Endodermal cell (in vitro differentiated cells): ENCODE results near the gene ARHGAP26. TPM values are rescaled to one million over a fixed set of nuclear protein-coding genes. Genes with fewer than 3 reads are reported as not detected.

Source experiments
- DNase-seq: peaks from one replicate; pipeline ENCODE4 v3.0.0-alpha.2; 2017
- H3K27ac ChIP-seq: 2 replicates; pipeline ENCODE4 v1.5.1; 2013; ENCODE audit warnings: mild to moderate bottlenecking, low read depth, low read length, moderate library complexity
- H3K27me3 ChIP-seq: 2 replicates; pipeline ENCODE4 v1.6.1; 2013; ENCODE audit warnings: mild to moderate bottlenecking, low read length, moderate library complexity; ENCODE audit not compliant: insufficient read depth, control insufficient read depth, poor library complexity, severe bottlenecking
- H3K36me3 ChIP-seq: 2 replicates; pipeline ENCODE4 v1.7.0; 2013; ENCODE audit warnings: mild to moderate bottlenecking, low read length, moderate library complexity; ENCODE audit not compliant: control insufficient read depth, insufficient read depth
- H3K4me1 ChIP-seq: one replicate; pipeline ENCODE4 v1.7.0; 2013; ENCODE audit warnings: low read length; ENCODE audit not compliant: control insufficient read depth, insufficient read depth
- H3K4me3 ChIP-seq: 2 replicates; pipeline ENCODE4 v1.5.1; 2013; ENCODE audit warnings: mild to moderate bottlenecking, low read length, moderate library complexity
- H3K9ac ChIP-seq: 2 replicates; pipeline ENCODE4 v1.6.1; 2013; ENCODE audit warnings: mild to moderate bottlenecking, low read length, moderate library complexity; ENCODE audit not compliant: poor library complexity, severe bottlenecking; ENCODE audit errors: extremely low read depth
- H3K9me3 ChIP-seq: 2 replicates; pipeline ENCODE4 v1.6.1; 2013; ENCODE audit warnings: mild to moderate bottlenecking, low read length, moderate library complexity; ENCODE audit not compliant: control insufficient read depth
- H3K27ac Mint-ChIP-seq: 2 replicates; pipeline ENCODE4 v1.8.0; 2020; ENCODE audit warnings: mixed read lengths
- H3K27me3 Mint-ChIP-seq: 2 replicates; pipeline ENCODE4 v1.8.0; 2021; ENCODE audit warnings: mild to moderate bottlenecking, mixed read lengths; ENCODE audit not compliant: insufficient read depth
- H3K36me3 Mint-ChIP-seq: 2 replicates; pipeline ENCODE4 v1.8.0; 2020; ENCODE audit warnings: low read depth, mixed read lengths
- H3K4me1 Mint-ChIP-seq: 2 replicates; pipeline ENCODE4 v1.8.0; 2020; ENCODE audit warnings: mixed read lengths
- H3K4me3 Mint-ChIP-seq: 2 replicates; pipeline ENCODE4 v1.8.0; 2020; ENCODE audit warnings: mild to moderate bottlenecking, moderate library complexity, mixed read lengths
- H3K9me3 Mint-ChIP-seq: 2 replicates; pipeline ENCODE4 v1.8.0; 2020; ENCODE audit warnings: mild to moderate bottlenecking, mixed read lengths
- CTCF ChIP-seq: fragments of 200-600 bp; sonication (generic); conservative IDR thresholded peaks from 2 replicates; pipeline ENCODE4 v1.5.0; 2021; ENCODE audit warnings: antibody characterized with exemption, mild to moderate bottlenecking
- WGBS, 2 experiments: methylation state at CpG; one replicate each; pipeline versions ENCODE4 v1.1.5 to v1.1.7; 2013; ENCODE audit warnings: missing lambda C conversion rate in 2 of 2, mixed read lengths in 1 of 2; ENCODE audit not compliant: insufficient coverage in 1 of 2, insufficient read length in 1 of 2; 5-methylcytosine and 5-hydroxymethylcytosine counted together
- total RNA-seq, 2 donors: library from RNA; stranded (reverse); fragmentation: NEBNext Ultra II Directional in 1 of 2; extraction: Animal tissue kit (Norgen Biotek cat#: 25700) in 1 of 2; gene quantifications; 2 replicates in 1 of 2; 3 replicates in 1 of 2; pipeline ENCODE4 v1.2.1, GENCODE V29; 2021

The ARHGAP26 gene
- total RNA-seq, 2 donors from 2014 or later = 49.2 to 60.5 TPM

GRCh38 chr5:143222287-143223231, 452.4 kb downstream of the ARHGAP26 start:
- no peak for TF ChIP-seq CTCF
- H3K9ac ChIP-seq = no peak overlapping the region
- no peaks in the 10 kb centered on the region for H3K27me3 ChIP-seq
- H3K4me1 Mint-ChIP-seq = peaks cover 30% of the 10 kb centered on the region
- no peaks in the 10 kb centered on the region for H3K36me3 ChIP-seq
- H3K4me3 Mint-ChIP-seq = no peak overlapping the region
- no peak for DNase-seq
- H3K36me3 Mint-ChIP-seq = peaks cover 16% of the 10 kb centered on the region
- no peaks in the 10 kb centered on the region for H3K9me3 Mint-ChIP-seq
- no peak overlapping the region for H3K4me3 ChIP-seq
- 80 to 84% methylated on average over 11 to 16 of the region's 16 CpGs for WGBS, 2 experiments
- no peaks in the 10 kb centered on the region for H3K9me3 ChIP-seq
- peak overlapping the region; percentile 17 for H3K27ac ChIP-seq
- H3K27me3 Mint-ChIP-seq = no peaks in the 10 kb centered on the region
- H3K27ac Mint-ChIP-seq = no peak overlapping the region
- H3K4me1 ChIP-seq = peaks cover 10% of the 10 kb centered on the region

GRCh38 chr5:143224672-143225071, 454.5 kb downstream of the ARHGAP26 start:
- Mint-ChIP-seq H3K36me3 (peaks cover 13% of the 10 kb centered on the region), H3K4me3 (no peak overlapping the region), H3K27me3 (no peaks in the 10 kb centered on the region), H3K9me3 (no peaks in the 10 kb centered on the region), H3K27ac (no peak overlapping the region), H3K4me1 (peaks cover 13% of the 10 kb centered on the region)
- H3K36me3 ChIP-seq = no peaks in the 10 kb centered on the region
- no peak for DNase-seq
- WGBS, 2 experiments = 91 to 94% methylated on average over 3 to 5 of the region's 5 CpGs
- no peaks in the 10 kb centered on the region for H3K27me3 ChIP-seq
- no peak overlapping the region for H3K4me3 ChIP-seq
- H3K9me3 ChIP-seq = no peaks in the 10 kb centered on the region
- no peak overlapping the region for H3K9ac ChIP-seq
- no peak overlapping the region for H3K27ac ChIP-seq
- peaks cover 10% of the 10 kb centered on the region for H3K4me1 ChIP-seq
- TF ChIP-seq CTCF = no peak

- Mint-ChIP-seq H3K4me3 (no peak overlapping the region), H3K4me1 (peaks cover 21% of the 10 kb centered on the region), H3K27ac (no peak overlapping the region), H3K9me3 (no peaks in the 10 kb centered on the region), H3K27me3 (no peaks in the 10 kb centered on the region), H3K36me3 (peaks cover 13% of the 10 kb centered on the region)
- no peaks in the 10 kb centered on the region for H3K9me3 ChIP-seq
- peaks cover 10% of the 10 kb centered on the region for H3K4me1 ChIP-seq
- no peak overlapping the region for H3K9ac ChIP-seq
- H3K27ac ChIP-seq = no peak overlapping the region
- no peak for DNase-seq
- no peaks in the 10 kb centered on the region for H3K36me3 ChIP-seq
- H3K4me3 ChIP-seq = no peak overlapping the region
- H3K27me3 ChIP-seq = no peaks in the 10 kb centered on the region
- TF ChIP-seq CTCF = no peak
- WGBS, 2 experiments = 95 to 100% methylated on average over 2 to 4 of the region's 4 CpGs
Measured at GRCh38 chr5:143225511-143225910, 455.3 kb downstream of the ARHGAP26 start.
